GM19025 (cell line): ENCODE results near the gene CXCR6.

Experiments used
- ATAC-seq: cut with Tn5 transposase; IDR thresholded peaks from one replicate; pipeline ENCODE4 v1.9.1; 2021; ENCODE audit warnings: mild to moderate bottlenecking, low read depth, moderate library complexity; ENCODE audit not compliant: unreplicated experiment

The CXCR6 gene

DNA sequence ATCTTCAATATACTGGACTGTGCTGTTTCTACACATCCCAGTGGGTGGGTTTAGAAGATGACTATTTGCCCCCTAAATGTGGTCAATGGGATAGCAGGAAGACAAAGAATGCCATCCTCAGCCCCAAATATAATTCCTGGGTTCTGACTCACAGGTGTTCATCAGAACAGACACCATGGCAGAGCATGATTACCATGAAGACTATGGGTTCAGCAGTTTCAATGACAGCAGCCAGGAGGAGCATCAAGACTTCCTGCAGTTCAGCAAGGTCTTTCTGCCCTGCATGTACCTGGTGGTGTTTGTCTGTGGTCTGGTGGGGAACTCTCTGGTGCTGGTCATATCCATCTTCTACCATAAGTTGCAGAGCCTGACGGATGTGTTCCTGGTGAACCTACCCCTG lies 3.0 kb downstream of the CXCR6 start:
- ATAC-seq = no peak

DNA sequence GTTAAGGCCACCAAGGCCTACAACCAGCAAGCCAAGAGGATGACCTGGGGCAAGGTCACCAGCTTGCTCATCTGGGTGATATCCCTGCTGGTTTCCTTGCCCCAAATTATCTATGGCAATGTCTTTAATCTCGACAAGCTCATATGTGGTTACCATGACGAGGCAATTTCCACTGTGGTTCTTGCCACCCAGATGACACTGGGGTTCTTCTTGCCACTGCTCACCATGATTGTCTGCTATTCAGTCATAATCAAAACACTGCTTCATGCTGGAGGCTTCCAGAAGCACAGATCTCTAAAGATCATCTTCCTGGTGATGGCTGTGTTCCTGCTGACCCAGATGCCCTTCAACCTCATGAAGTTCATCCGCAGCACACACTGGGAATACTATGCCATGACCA lies 3.6 kb downstream of the CXCR6 start:
- ATAC-seq = no peak

DNA sequence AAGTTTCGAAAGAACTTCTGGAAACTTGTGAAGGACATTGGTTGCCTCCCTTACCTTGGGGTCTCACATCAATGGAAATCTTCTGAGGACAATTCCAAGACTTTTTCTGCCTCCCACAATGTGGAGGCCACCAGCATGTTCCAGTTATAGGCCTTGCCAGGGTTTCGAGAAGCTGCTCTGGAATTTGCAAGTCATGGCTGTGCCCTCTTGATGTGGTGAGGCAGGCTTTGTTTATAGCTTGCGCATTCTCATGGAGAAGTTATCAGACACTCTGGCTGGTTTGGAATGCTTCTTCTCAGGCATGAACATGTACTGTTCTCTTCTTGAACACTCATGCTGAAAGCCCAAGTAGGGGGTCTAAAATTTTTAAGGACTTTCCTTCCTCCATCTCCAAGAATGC lies 4.1 kb downstream of the CXCR6 start:
- no peak for ATAC-seq

DNA sequence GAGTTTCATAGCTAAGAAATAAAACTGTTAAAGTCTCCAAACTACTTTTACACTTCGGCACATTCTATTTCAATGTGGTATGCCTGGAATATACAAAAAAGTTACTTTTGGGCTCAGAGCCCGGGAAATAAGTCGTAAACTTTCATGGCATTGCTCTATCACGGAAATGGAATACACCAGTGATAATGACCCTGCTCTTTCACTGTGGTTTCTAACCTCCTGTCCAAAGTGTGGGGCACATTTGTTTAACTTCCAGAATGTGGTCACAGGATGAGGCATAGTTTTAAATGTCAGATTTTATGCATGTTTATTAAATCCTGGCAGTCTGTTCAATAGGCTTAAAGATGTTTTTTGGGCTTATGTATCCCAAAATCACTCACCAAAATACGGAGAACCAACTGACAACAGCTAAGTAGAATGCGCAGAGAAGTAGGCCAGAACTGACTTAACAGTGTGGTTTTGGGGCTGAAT lies 5.1 kb downstream of the CXCR6 start:
- no peak for ATAC-seq

DNA sequence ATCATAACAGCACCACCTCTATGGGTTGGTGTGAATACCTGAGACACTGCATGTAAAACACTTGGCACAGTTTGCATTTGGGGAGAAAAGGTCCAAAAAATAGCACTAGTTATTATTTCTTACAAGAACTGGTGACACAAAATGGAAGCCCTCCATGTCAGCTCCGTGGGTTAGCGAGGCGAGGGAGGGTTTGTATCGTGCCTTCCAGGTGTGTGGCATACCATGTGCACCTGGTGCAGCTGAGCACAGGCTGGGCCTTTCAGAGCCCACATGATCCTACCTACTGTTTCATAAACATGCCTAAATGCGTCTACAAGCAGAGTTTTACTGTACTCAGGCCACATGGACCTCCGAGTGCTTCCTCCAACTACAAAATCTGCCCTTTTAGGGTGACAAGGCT lies 5.6 kb downstream of the CXCR6 start:
- no peak for ATAC-seq

DNA sequence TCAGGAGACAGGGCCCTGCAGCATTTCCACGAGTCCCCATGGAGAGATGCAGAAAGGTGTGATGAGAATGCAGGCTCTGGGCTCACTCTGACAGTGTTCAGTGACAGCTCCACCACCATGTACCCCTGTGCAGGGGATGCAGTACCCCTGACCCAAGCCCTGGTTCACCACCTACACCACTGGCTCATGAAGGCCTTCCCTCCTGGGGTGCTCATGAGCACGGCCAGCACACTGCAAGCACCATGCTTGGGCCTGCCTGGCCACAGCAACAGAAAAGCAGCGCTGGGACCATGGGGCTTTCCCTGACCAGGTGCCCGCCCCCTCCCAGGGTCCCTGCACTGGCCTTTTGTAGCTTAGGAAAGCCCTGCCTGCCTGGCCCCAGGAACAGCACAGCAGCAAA lies 6.2 kb downstream of the CXCR6 start:
- no peak for ATAC-seq

DNA sequence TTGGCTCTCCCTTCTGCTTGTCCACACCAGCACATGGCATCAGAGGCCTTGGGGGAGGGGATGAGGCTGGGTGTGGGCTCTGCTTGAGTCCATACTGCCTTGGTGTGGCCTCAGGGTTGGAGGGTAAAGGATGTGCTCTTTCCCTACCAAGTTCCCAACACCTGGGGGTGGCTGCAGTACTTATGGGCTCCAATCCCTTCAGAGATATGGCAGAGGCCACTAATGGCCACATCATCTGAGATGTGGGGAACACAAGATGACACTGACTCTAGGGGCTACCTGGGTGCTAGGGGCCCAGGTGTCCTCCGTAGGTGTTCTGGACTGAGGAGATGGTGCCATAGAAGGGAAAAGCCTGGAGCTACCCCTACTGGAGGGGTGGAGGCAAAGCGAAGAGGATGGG lies 6.9 kb downstream of the CXCR6 start:
- ATAC-seq = no peak

DNA sequence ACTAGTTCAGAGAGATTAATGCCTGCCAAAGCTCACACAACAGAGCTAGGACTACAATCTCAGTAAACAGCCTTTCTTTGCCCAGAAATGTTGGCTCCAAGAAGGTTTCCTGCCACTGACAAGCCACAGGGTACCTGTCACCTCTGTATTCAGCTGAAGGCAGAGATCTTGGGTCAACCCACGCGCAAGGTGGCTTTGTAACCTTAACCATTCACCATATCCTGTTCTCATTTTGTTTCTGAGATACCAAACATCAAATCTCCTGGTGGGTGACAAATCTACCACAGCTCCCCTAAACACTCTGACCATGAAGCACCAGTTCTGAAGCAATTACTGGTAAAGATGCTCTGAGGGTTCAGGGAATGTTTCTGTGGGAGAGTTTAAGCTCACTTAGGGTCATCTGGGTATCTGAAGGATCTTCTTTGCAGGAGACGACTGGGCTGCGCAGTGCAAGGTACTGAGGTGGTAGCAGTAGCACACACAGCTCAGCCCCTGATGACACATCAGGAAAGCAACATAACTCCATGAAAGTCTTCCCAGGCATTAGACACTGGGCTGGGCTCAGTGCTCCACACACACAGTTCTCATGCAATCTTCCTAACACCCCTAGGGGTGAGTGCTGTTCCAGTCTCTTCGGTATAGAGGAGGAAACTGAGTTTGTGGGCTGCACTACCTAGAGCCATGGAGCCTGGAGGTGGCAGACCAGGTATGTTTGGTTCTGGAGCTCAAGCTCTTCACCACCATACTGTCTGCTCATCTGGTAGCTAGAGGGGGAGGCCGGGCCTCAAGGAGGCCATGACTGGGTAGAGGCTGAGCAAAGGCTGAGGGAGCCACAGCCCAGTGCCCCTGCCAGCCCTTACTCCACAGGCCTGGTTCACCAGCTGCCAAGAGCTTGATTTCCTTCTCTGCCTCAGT lies 7.7 kb downstream of the CXCR6 start:
- no peak for ATAC-seq

DNA sequence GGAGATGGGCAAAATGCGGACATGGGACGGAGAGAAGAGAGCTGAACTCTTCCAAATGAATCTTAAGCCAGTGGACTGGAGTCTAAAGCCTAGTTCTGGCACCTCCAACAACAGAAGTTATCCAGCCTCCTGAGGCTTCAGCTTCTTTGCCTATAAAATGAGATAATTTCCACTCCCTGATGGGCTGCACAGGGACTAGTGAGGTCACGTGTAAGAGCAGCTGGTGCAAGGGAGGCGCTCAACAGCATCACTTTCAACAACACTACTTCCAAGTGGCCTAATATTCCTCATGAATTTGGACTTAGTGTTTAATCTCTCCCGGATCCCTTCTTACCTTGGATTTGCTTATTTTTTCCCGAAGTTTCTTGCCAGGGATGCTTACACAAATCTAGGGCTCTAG lies 8.7 kb downstream of the CXCR6 start:
- no peak for ATAC-seq

DNA sequence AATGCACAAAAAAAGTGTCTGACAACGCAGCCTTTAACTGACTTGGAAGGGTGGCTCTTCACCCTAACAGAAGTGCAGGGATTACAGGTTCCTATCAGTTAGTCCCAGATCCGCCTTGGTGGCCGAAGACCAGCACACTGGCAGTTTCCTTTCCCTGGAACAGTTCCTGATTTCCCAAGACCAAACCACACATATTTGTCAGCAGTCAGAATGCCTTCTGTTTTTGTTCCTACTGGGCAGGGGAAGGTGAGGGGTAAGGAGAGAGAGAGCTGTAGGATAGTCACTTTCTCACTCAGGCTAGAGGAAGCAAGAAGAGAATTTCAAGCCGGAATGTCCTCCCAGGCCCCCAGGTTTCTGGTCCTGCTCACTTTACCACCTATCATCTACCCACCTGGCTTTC lies 9.2 kb downstream of the CXCR6 start:
- no peak for ATAC-seq

DNA sequence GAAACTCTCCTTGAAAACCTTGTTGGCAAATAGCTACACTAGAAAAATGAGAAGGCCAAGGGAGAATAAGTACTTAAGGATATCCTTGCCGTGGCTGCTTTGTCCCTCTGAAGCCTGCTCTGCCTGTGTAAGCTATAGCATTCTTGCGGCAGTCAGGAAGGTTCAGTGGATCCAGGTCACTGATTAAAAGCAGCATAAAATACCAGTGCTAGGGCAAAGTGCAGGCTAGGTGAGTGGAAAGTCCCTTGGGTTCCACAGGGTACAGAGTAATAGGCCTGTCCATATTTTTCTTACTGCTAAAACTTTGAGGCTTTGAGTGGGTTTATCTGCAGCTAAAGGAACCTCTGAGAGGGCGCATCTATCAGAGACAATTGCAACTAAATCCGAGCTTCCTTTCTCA lies 10.3 kb downstream of the CXCR6 start:
- ATAC-seq = no peak

DNA sequence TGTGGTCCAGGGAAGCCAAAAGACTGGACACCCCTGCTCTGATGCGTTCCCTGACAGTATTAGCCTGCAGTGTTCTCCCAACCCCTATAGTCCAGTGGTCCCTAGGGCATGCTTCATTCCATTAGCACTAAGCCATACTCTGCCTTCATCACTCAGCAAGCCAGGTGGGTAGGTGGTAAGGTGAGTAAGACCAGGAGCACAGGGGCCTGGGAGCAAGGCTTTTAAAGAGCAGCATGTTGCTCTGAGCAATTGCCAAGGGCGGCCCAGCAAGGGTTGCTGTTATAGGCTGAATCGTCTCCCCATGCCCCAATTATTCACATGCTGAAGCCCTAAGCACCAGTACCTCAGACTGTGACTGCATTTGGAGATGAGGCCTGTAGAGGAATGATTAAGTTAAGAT lies 11.0 kb downstream of the CXCR6 start:
- ATAC-seq = no peak

DNA sequence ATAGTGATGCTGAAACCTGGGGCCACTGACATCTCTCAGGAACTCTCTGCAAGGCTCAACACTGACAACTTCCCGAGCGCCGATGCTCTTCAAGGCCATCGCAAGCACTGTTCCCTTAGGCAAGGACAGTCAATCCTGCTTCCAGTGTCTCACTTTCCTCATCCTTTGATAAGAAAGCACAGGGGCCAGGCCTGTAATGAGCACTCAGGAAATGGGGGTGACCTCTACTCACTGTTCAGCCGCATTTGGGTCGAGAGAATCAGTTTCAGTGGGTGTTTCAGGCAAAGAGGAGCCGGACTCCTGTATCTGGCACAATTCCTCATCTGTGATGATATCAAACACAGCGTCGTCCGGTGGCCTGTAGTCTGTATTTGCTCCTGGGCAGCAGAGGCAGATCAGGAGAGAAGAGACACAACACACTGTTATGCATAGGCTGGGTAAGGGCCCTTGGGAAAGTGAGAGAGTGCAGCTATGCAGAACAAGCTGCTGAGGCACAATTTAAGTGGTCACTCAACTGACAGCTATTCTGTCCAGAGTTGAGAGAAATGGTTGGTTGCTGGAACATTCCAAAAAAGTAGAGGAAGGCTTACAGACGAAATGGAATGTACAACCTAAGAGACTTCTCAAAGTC lies 11.9 kb downstream of the CXCR6 start:
- no peak for ATAC-seq

DNA sequence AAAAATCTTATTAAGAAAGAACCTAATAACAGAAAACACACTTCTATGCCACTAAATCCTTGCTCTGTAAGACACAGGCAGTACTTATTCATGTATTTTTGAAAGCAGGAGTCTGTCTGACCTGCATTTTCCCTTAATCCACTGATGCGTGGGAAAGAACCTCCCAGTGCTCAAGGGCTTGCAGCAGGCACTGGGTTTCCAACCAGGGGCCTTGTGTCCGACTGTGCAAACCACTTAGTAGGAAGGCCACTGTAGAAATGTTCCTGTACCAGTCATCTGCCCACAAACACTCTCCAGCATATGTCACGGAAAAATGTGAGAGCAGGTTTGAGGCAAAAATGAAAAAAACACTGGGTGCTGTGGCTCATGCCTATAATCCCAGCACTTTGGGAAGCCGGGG lies 12.4 kb downstream of the CXCR6 start:
- ATAC-seq = no peak

DNA sequence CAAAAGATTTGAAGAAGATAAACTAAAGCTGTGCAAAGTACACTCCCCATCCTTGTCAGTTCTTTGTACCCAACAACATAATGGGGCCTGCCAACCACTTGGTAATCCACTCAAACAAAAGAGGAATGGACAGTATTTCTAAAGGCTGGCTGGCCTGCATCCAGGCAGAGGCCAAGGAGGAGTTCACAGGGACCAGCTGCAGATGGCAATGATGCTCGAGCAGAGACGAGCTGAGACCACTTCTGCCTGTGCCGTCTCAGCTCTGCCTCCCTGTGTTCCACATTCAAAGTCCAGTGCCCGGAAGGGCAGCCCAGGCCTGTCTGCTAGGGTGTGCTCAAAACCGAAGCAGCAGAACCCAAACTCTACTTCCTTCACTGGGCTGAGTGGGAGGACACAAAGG lies 14.3 kb downstream of the CXCR6 start:
- ATAC-seq = no peak

DNA sequence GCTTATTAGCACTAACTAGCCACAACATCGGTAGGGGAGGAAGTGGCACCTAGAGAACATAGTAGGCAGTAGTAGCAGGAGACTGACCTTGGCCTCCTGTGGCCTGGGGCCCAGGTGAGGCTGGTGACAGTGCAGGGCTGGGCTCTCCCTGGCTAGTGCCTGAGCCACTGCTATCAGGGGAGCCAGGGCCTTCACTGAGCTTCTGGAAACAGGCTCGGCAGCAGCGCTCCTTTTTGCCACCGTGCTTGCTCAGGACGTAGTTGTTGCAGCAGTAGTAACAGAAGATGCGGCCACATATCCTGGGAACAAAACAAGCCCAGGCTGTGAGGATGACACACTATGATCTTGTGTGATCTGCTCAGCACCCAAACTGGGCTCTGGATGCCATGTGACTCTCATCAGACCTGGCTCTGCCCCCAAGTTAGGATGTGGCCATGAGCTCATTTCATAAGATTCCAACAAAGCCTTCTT lies 15.1 kb downstream of the CXCR6 start:
- ATAC-seq = no peak

DNA sequence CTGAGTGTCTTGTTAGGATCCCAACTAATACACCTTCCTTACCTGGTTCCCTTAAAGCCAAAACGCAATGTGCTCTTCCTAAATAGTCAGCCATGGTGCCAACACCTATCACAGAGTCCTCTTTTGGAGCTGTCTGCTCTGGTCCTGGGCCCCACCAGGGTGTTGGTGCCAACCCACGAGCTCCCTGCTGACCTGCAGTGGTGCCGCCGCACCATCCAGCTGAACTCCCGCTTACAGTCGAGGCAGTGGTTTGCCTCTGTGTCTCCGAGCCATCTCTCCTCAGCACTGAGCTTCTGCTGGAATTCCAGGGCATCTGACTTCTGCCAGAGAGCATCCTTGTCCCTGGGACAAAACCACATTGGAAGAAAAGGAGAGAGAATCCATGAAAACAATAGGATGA lies 15.9 kb downstream of the CXCR6 start:
- no peak for ATAC-seq

DNA sequence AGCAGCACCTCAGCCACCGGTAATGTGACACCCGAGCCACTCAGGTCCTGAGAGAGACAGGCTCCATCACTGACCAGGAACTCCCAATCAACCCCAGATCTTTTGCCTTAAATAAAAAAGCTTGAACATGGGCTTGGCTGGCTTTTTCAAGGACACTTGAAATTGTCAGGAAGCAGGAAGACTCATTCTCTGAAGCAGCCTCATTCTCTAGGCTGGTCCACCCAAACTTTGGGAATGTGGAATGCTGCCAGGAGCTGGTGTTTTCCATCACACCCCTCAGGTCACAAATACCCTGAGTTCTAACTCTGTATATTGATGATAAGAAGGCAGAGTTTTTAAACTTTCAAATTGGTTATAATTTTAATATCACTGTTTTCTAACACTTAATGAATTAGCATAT lies 17.0 kb downstream of the CXCR6 start:
- ATAC-seq = no peak

DNA sequence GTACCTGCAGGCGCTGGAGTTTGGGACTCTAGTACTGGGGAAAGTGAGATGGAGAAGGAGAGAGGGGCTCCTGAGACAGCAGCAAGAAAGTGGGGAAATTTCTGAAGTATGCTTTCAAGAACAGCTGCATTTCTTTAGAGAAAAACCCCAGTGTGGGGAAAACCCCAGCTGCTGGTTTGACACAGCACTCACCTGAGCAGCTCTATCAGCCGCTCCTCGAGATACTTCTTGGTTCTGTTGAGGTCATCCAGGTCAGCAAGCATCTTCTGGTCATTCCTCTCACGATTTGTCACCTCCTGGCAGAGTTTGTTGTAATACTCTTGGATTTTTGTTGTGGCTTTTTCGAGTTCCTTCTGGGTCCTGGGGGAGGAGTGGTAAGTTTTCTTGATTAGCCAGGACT lies 18.8 kb downstream of the CXCR6 start:
- ATAC-seq = peak; percentile 57

DNA sequence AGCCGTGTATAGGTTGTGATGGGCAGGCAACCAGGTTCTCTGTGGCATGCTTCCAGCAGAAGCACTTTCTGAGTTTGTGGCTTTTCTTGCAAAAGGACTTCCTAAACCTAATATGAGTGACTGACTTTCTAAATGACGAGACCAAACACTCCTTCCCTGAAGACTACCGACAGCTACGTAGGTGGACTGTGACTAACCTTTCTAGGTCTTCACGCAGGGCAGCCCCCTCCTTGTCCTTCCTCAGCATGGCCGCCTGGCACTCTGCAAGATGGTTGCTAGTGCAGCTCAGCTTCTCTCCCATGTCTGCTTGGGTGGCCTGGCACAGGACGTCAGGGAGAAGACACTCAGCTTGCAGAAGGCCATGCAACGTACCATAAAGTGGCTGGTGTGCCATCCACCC lies 20.9 kb downstream of the CXCR6 start:
- ATAC-seq = no peak

DNA sequence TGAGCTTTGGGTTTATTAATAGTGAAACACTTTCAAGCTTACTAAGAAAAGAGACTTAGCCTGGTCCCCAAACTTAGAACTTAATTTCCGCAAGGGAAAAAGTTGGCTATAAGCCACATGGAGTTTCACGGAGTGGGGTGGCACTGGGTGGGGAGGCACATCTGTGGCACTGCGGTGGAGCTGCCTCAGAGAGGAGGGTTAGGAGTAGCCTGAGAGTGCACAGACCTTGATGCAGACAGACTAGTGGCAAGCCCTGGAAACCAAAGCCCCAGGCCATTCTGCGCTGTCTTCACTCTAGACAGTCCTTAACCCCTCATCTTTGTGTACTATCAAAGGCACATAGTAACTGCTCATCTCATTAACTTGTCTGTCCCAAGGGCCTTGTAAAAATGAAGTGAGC lies 22.0 kb downstream of the CXCR6 start:
- ATAC-seq = no peak

DNA sequence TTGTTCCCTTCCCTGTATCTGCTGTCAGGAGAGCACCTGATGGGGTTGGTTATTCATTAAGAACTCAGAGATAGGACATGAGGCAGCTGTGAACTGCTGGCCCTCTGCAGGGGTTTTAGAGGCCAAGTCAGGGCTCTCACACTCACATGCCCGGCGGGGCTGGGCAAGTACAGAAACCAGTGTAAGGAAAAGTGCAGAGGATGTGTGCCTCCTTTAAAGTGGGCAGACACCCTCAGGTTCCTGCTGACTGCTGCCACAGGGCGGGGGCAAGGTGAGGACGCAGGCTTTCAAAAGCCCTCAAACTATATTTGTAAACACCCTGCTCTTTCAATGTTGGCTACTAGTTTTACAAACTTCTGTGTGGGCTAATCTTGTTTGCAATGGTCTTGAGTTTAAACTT lies 22.4 kb downstream of the CXCR6 start:
- ATAC-seq = no peak
